H1 (cell line): ENCODE measurements around the gene BSDC1. TPM values are rescaled to one million over a fixed set of nuclear protein-coding genes. Genes with fewer than 3 reads are reported as not detected.

Experiments used
- KDM1A ChIP-seq: fragments of 200-600, 300-600 bp; sonication (generic); IDR thresholded peaks from 2 replicates; pipeline ENCODE4 v1.7.1; 2016; ENCODE audit warnings: mild to moderate bottlenecking, low read length, borderline replicate concordance
- RXRA ChIP-seq: IDR thresholded peaks from 2 replicates; pipeline ENCODE4 v1.6.1; 2011; ENCODE audit warnings: low read depth, mild to moderate bottlenecking, low read length, moderate library complexity; ENCODE audit not compliant: insufficient read depth
- SP2 ChIP-seq: IDR thresholded peaks from 2 replicates; pipeline ENCODE4 v1.6.1; 2012; ENCODE audit warnings: mild to moderate bottlenecking, low read length, inconsistent platforms
- TBP ChIP-seq: IDR thresholded peaks from 2 replicates; pipeline ENCODE4 v1.6.1; 2011; ENCODE audit warnings: low read depth, low read length, improper control_type of control experiment
- ZNF274 ChIP-seq: IDR thresholded peaks from 2 replicates; pipeline ENCODE4 v1.7.0; 2012; ENCODE audit warnings: low read length, borderline replicate concordance; ENCODE audit errors: extremely low read depth
- polyA plus RNA-seq, 7 experiments: library from polyadenylated mRNA; depleted of rRNA in 3 of 7; stranded (reverse) in 5 of 7; unstranded in 2 of 7; fragments of >200 nt in 5 of 7; fragments of 200-250 nt in 2 of 7; gene quantifications; 1 replicate in 5 of 7; 2 replicates in 1 of 7; 4 replicates in 1 of 7; pipeline versions ENCODE4 v1.2.1 to v1.2.3, GENCODE V29; 2011 to 2013; ENCODE audit warnings: missing spikeins in 2 of 7, mixed read lengths in 2 of 7
- total RNA-seq: library from RNA; stranded (reverse); fragmentation: NEBNext Ultra II Directional; extraction: Animal tissue kit (Norgen Biotek cat#: 25700); gene quantifications from 2 replicates; pipeline ENCODE4 v1.2.1, GENCODE V29; 2021
- TF ChIP-seq, protein P1 (sequence below): IDR thresholded peaks from 2 replicates; pipeline ENCODE4 v1.6.1; 2011; ENCODE audit warnings: low read depth, mild to moderate bottlenecking, low read length; ENCODE audit not compliant: insufficient read depth

BSDC1 gene
- total and polyA plus RNA-seq, 2 of the 8 experiments (the other 6 are each of a cell fraction or from before 2014, with no cell fraction given) = 24.8 to 40.7 TPM

DNA sequence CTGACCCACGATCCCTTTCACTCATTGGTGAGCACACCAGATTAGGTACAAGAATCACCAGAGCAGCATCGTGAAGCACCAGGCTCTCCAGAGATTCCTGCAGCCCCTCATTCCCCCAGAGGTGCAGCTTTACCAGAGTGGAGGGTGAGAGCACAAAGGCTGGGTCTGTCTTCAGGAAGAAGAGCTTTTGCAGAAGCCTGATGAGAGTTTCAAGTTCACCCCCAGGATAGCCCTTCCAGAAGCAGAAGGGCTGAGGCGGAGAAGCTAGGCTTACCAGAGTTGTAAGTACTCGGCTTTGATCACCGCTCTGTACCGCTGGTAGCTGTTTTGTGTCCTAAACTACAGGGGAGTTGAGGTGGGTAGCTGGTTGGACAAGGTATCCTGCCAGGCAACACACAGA, 28.8 kb downstream of the BSDC1 start (continued):
- TF ChIP-seq, protein P1, sequence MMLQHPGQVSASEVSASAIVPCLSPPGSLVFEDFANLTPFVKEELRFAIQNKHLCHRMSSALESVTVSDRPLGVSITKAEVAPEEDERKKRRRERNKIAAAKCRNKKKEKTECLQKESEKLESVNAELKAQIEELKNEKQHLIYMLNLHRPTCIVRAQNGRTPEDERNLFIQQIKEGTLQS = no peak
- no peak for TF ChIP-seq TBP
- no peak for TF ChIP-seq RXRA
- TF ChIP-seq KDM1A = no peak
- no peak for TF ChIP-seq SP2
- TF ChIP-seq ZNF274 = no peak
- TF ChIP-seq, all 59 proteins: peak for 0
